OCI-LY1 (cell line): ENCODE data around the gene EYA2.
"Not testable (repeated sequence)": the region's sequence is repeated elsewhere in the genome, so short reads cannot be mapped to it uniquely, and the experiment has no call there.

ENCODE experiments used
- H2AFZ ChIP-seq: fragments of 200-600 bp; sonication (generic), shearing (Covaris generic); 2 replicates; pipeline ENCODE4 v1.6.0; 2014; ENCODE audit warnings: antibody characterized with exemption, mild to moderate bottlenecking, low read length
- H3F3A ChIP-seq: fragments of 200-600 bp; sonication (generic), shearing (Covaris generic); 2 replicates; pipeline ENCODE4 v1.6.0; 2014; ENCODE audit warnings: mild to moderate bottlenecking, antibody characterized with exemption, low read length, moderate library complexity; ENCODE audit not compliant: insufficient read depth
- H3K27ac ChIP-seq: fragments of 200-600 bp; sonication (generic); 2 replicates; pipeline ENCODE4 v1.5.1; 2014; ENCODE audit warnings: low read length, mixed run types, mild to moderate bottlenecking, low read depth; ENCODE audit not compliant: poor library complexity, severe bottlenecking
- H3K27me3 ChIP-seq: fragments of 200-600 bp; sonication (generic); 2 replicates; pipeline ENCODE4 v1.6.0; 2014; ENCODE audit warnings: antibody characterized with exemption, mild to moderate bottlenecking, low read length, moderate library complexity; ENCODE audit not compliant: insufficient read depth
- H3K36me3 ChIP-seq: fragments of 200-600 bp; sonication (generic); 2 replicates; pipeline ENCODE4 v1.6.1; 2014; ENCODE audit warnings: mild to moderate bottlenecking, antibody characterized with exemption, low read length, moderate library complexity, mixed read lengths; ENCODE audit not compliant: insufficient read depth
- H3K4me1 ChIP-seq: fragments of 200-600 bp; sonication (generic); 2 replicates; pipeline ENCODE4 v1.5.1; 2014; ENCODE audit warnings: mild to moderate bottlenecking, low read length, moderate library complexity; ENCODE audit not compliant: insufficient read depth, severe bottlenecking
- H3K4me2 ChIP-seq: fragments of 200-600 bp; sonication (generic), shearing (Covaris generic); 2 replicates; pipeline ENCODE4 v1.6.1; 2014; ENCODE audit warnings: low read length
- H3K4me3 ChIP-seq: fragments of 200-600 bp; sonication (generic); 2 replicates; pipeline ENCODE4 v1.5.1; 2014; ENCODE audit warnings: low read length, low read depth, mild to moderate bottlenecking, mixed read lengths; ENCODE audit not compliant: poor library complexity, severe bottlenecking
- H3K79me2 ChIP-seq: fragments of 200-600 bp; shearing (Covaris generic); 2 replicates; pipeline ENCODE4 v1.6.1; 2016; ENCODE audit warnings: mixed run types, low read length, mixed read lengths; ENCODE audit not compliant: insufficient read depth
- H3K9ac ChIP-seq: fragments of 200-600 bp; sonication (generic), shearing (Covaris generic); 2 replicates; pipeline ENCODE4 v1.6.1; 2014; ENCODE audit warnings: mild to moderate bottlenecking, low read length, mixed read lengths
- H3K9me2 ChIP-seq: fragments of 200-600 bp; sonication (generic), shearing (Covaris generic); 2 replicates; pipeline ENCODE4 v1.6.1; 2014; ENCODE audit warnings: low read depth, mild to moderate bottlenecking, low read length, mixed read lengths
- H3K9me3 ChIP-seq: fragments of 200-600 bp; shearing (Covaris generic); 2 replicates; pipeline ENCODE4 v1.6.1; 2014; ENCODE audit warnings: low read length, mixed read lengths
- H4K20me1 ChIP-seq: fragments of 200-600 bp; sonication (generic), shearing (Covaris generic); 2 replicates; pipeline ENCODE4 v1.6.0; 2016; ENCODE audit warnings: mild to moderate bottlenecking, low read length; ENCODE audit not compliant: insufficient read depth
- EZH2 ChIP-seq: fragments of 200-600 bp; sonication (generic), shearing (Covaris generic); IDR thresholded peaks from 2 replicates; pipeline ENCODE4 v1.8.0; 2017; ENCODE audit warnings: borderline replicate concordance, mixed run types, mild to moderate bottlenecking, antibody characterized with exemption, low read length, moderate library complexity, mixed read lengths
- TF ChIP-seq, protein P1 (sequence below): fragments of 200-600 bp; sonication (generic), shearing (Covaris generic); IDR thresholded peaks from 2 replicates; pipeline ENCODE4 v1.5.1; 2017; ENCODE audit warnings: mild to moderate bottlenecking, antibody characterized with exemption, low read length, moderate library complexity, mixed read lengths

EYA2 gene

DNA sequence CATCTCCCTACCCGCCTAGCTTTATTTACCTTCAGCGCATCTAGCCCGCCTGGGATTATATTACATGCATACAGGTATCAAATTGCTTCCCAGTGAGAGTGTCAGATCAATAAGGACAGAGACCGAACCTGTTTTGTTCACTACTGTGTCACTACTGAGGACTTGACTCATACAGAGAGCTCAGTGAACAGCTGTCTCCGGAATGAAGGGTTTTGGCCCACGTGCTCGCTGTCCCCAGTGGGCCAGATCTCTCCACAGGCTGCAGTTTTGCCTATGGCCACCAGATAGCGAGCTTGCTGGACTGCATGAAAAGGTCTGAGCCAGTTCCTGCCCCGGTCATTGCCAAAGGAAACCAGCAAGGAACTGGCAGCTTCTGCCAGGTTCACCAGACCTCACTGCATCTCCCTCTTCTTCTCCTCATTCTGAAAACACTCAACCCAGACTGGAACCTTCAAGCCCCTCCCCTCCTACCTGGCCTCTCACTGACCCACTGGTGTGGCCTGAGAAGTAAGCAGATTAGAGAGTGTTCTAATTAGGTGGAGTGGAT lies 311.0 kb downstream of the EYA2 start:
- Histone ChIP-seq H3K27me3 (no peaks in the 10 kb centered on the region), H3F3A (no peaks in the 10 kb centered on the region), H3K79me2 (no peaks in the 10 kb centered on the region), H3K4me3 (no peak overlapping the region), H3K36me3 (peaks cover 26% of the 10 kb centered on the region), H3K9me3 (no peaks in the 10 kb centered on the region), H3K4me1 (peaks cover 14% of the 10 kb centered on the region), H3K4me2 (no peak overlapping the region), H2AFZ (no peak overlapping the region), H3K9me2 (no peaks in the 10 kb centered on the region), H4K20me1 (no peaks in the 10 kb centered on the region), H3K9ac (no peak overlapping the region), H3K27ac (no peak overlapping the region)
- TF ChIP-seq EZH2, result no peak
- TF ChIP-seq, protein P1, sequence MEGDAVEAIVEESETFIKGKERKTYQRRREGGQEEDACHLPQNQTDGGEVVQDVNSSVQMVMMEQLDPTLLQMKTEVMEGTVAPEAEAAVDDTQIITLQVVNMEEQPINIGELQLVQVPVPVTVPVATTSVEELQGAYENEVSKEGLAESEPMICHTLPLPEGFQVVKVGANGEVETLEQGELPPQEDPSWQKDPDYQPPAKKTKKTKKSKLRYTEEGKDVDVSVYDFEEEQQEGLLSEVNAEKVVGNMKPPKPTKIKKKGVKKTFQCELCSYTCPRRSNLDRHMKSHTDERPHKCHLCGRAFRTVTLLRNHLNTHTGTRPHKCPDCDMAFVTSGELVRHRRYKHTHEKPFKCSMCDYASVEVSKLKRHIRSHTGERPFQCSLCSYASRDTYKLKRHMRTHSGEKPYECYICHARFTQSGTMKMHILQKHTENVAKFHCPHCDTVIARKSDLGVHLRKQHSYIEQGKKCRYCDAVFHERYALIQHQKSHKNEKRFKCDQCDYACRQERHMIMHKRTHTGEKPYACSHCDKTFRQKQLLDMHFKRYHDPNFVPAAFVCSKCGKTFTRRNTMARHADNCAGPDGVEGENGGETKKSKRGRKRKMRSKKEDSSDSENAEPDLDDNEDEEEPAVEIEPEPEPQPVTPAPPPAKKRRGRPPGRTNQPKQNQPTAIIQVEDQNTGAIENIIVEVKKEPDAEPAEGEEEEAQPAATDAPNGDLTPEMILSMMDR, result peak; percentile 60

DNA sequence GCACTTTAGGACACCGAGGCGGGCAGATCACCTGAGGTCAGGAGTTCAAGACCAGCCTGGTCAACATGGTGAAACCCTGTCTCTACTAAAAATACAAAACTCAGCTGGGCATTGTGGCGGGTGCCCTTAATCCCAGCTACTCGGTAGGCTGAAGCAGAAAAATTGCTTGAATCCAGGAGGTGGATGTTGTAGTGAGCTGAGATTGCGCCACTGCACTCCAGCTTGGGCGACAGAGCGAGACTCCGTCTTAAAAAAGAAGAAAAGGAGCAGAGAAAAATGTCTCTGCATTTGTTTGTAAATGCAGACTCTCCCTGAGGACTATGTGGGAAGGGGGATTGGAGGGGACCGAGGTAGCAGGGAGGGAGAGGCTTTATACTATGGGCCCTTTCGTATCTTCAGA lies 311.9 kb downstream of the EYA2 start:
- not testable (repeated sequence) for H3K4me2 ChIP-seq, H3K4me1 ChIP-seq, H3K27ac ChIP-seq, H3F3A ChIP-seq, H3K9me3 ChIP-seq, H2AFZ ChIP-seq, H3K9me2 ChIP-seq, H3K27me3 ChIP-seq, H3K79me2 ChIP-seq, H3K9ac ChIP-seq, H3K4me3 ChIP-seq, H4K20me1 ChIP-seq
- peaks cover 35% of the 10 kb centered on the region for H3K36me3 ChIP-seq

DNA sequence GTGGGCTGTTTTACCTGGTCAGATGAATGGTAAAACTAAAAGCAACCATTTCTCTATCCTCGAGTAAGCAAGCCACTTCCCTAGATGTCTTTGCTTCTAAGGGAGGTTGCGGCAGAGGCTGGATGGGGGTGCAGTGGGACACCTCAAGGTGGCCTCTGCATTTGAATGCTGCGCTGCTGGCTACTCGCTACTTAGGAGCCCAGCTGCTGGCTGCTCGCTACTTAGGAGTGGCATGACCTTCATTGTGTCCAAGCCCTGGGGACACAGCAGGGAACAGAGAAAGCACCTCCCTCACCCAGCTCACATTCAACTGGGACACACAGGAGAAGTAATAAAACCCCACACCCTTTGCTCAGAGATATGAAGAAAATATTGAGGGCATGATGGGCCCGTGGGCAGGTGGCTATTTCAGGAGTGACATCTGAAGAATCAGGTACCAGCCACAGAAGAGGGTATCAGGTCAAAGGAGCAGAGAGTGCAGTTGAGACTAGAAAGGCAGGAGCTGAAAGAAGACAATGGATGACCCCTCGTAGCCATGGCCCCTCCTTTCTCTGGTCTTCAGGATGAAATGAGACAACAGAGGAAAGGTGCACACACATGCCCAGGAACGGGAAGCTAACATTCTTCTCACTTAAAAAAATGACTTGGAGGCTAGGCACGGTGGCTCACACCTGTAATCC lies 312.5 kb downstream of the EYA2 start:
- Histone ChIP-seq H3F3A (no peaks in the 10 kb centered on the region), H3K4me1 (peaks cover 8% of the 10 kb centered on the region), H3K9me2 (no peaks in the 10 kb centered on the region), H3K79me2 (no peaks in the 10 kb centered on the region), H3K27ac (no peak overlapping the region), H2AFZ (no peak overlapping the region), H3K4me2 (no peak overlapping the region), H3K4me3 (no peak overlapping the region), H3K27me3 (no peaks in the 10 kb centered on the region), H3K36me3 (peaks cover 40% of the 10 kb centered on the region), H4K20me1 (no peaks in the 10 kb centered on the region), H3K9ac (no peak overlapping the region), H3K9me3 (no peaks in the 10 kb centered on the region)
- no peak for TF ChIP-seq EZH2
- TF ChIP-seq, protein P1, result no peak
